Activated T-cell treated with anti-CD3 and anti-CD28 coated beads for 4 hours (primary cell): ENCODE data around the gene RAB4B.
"Not testable (repeated sequence)": the region's sequence is repeated elsewhere in the genome, so short reads cannot be mapped to it uniquely, and the experiment has no call there.

ENCODE experiments used
- DNase-seq: peaks from one replicate; pipeline ENCODE4 v3.0.0-alpha.2; 2020

The RAB4B gene

GRCh38 chr19:40781140-40781539 is 3.1 kb downstream of the RAB4B start:
- no peak for DNase-seq

GRCh38 chr19:40783711-40784110 is 5.7 kb downstream of the RAB4B start:
- DNase-seq: no peak

- DNase-seq: not testable (repeated sequence)
Observed at GRCh38 chr19:40784146-40784545, 6.1 kb downstream of the RAB4B start.

- DNase-seq: no peak
Observed at GRCh38 chr19:40785526-40785925, 7.5 kb downstream of the RAB4B start.

GRCh38 chr19:40786060-40787037 is 8.3 kb downstream of the RAB4B start:
- no peak for DNase-seq

- DNase-seq: no peak
Observed at GRCh38 chr19:40791349-40791748, 13.3 kb downstream of the RAB4B start.

- no peak for DNase-seq
Observed at GRCh38 chr19:40791996-40792395, 13.9 kb downstream of the RAB4B start.

- DNase-seq: no peak
Observed at GRCh38 chr19:40797166-40797962, 19.3 kb downstream of the RAB4B start.

GRCh38 chr19:40797963-40798682 is 20.1 kb downstream of the RAB4B start:
- DNase-seq: no peak

- peak; percentile 100 for DNase-seq
Observed at GRCh38 chr19:40798683-40799557, 20.9 kb downstream of the RAB4B start, which contains the start of gene EGLN2. Gene EGLN2, plus strand, starts transcription at chr19:40799191. Its CDS starts 1,382 bp downstream, at chr19:40800573.

- no peak for DNase-seq
Observed at GRCh38 chr19:40799558-40800338, 21.7 kb downstream of the RAB4B start.

- DNase-seq: no peak
Observed at GRCh38 chr19:40800339-40800996, 22.4 kb downstream of the RAB4B start.

GRCh38 chr19:40800997-40801377 is 22.9 kb downstream of the RAB4B start:
- DNase-seq: no peak

- DNase-seq: no peak
Observed at GRCh38 chr19:40801426-40802299, 23.6 kb downstream of the RAB4B start.

- DNase-seq: no peak
Observed at GRCh38 chr19:40802300-40803169, 24.5 kb downstream of the RAB4B start.

GRCh38 chr19:40803170-40803856 is 25.3 kb downstream of the RAB4B start:
- no peak for DNase-seq

GRCh38 chr19:40803857-40804782 is 26.1 kb downstream of the RAB4B start:
- DNase-seq: no peak
